Transverse colon (tissue), 4 donors: ENCODE measurements around the gene ASL. TPM values are rescaled to one million over a fixed set of nuclear protein-coding genes. Genes with fewer than 3 reads are reported as not detected.
"Not testable (repeated sequence)": the region's sequence is repeated elsewhere in the genome, so short reads cannot be mapped to it uniquely, and the experiment has no call there.

ENCODE experiments used
- DNase-seq: peaks from one replicate; pipeline ENCODE4 v3.0.0-alpha.2; 2019
- H3K27ac ChIP-seq, 4 donors: fragments of 200-600 bp; sonication (generic); 2 replicates each; pipeline ENCODE4 v1.5.1; 2016 to 2018; ENCODE audit warnings: inconsistent platforms in 4 of 4
- H3K27me3 ChIP-seq: fragments of 200-600 bp; sonication (generic); 2 replicates; pipeline ENCODE4 v1.5.1; 2017; ENCODE audit warnings: inconsistent platforms
- H3K36me3 ChIP-seq, 4 donors: fragments of 200-600 bp; sonication (generic); 2 replicates each; pipeline ENCODE4 v1.5.1; 2017 to 2019; ENCODE audit warnings: inconsistent platforms in 4 of 4
- H3K4me1 ChIP-seq, 4 donors: fragments of 200-600 bp; sonication (generic); 2 replicates each; pipeline ENCODE4 v1.5.1; 2017 to 2020; ENCODE audit warnings: inconsistent platforms in 4 of 4
- H3K4me3 ChIP-seq, 4 donors: fragments of 200-600 bp; sonication (generic); 1 replicate in 1 of 4; 2 replicates in 3 of 4; pipeline versions ENCODE4 v1.5.1 to v1.6.1; 2017 to 2019; ENCODE audit warnings: inconsistent platforms in 4 of 4
- H3K9me3 ChIP-seq, 2 donors: fragments of 200-600 bp; sonication (generic); 2 replicates each; pipeline ENCODE4 v1.5.1; 2017 to 2019; ENCODE audit warnings: inconsistent platforms in 2 of 2
- CTCF ChIP-seq, 5 experiments: fragments of 200-600 bp in 3 of 5; fragments of 450-650 bp in 2 of 5; sonication (generic) in 3 of 5; IDR thresholded peaks; 1 replicate in 2 of 5; 2 replicates in 3 of 5; pipeline ENCODE4 v1.5.1; 2016 to 2017; ENCODE audit warnings: antibody characterized with exemption in 5 of 5, inconsistent platforms in 3 of 5, mild to moderate bottlenecking in 2 of 5, moderate library complexity in 1 of 5
- EP300 ChIP-seq: sonication (generic); formaldehyde crosslinking; IDR thresholded peaks from one replicate; pipeline ENCODE4 v1.6.1; 2017; ENCODE audit warnings: antibody characterized with exemption, low read depth
- POLR2A ChIP-seq: fragments of 450-650 bp; IDR thresholded peaks from one replicate; pipeline ENCODE4 v1.6.1; 2016; ENCODE audit warnings: antibody characterized with exemption, mild to moderate bottlenecking, moderate library complexity
- POLR2AphosphoS5 ChIP-seq, 3 donors: sonication (generic); formaldehyde crosslinking; IDR thresholded peaks; one replicate each; pipeline ENCODE4 v1.6.1; 2016; ENCODE audit warnings: antibody characterized with exemption in 3 of 3
- WGBS, 2 donors: methylation state at CpG; one replicate each; pipeline ENCODE4 v1.1.5; 2018; ENCODE audit warnings: low coverage in 1 of 2; 5-methylcytosine and 5-hydroxymethylcytosine counted together
- in situ Hi-C, 4 donors: fragments of 200-750 bp; cut with MboI; loops; one replicate each; pipeline versions ENCODE4 v1.15.0 to v1.15.1; 2017; ENCODE audit warnings: low sequenced_read_pairs in 3 of 4, low pct_ligation_motif_present in 1 of 4, low pct_unique_long_range_greater_than_20kb in 1 of 4
- intact Hi-C: fragments of 100-400 bp; cut with DNase I; formaldehyde crosslinking; loops from one replicate; pipeline ENCODE4 v1.15.1; 2023; ENCODE audit warnings: low total_unique reads
- total RNA-seq, 4 donors: library from RNA; depleted of rRNA; stranded (reverse); fragments of >200 nt; gene quantifications; one replicate each; pipeline ENCODE4 v1.1.0, GENCODE V29; 2016

The ASL gene
- total RNA-seq, result 100 to 1,000 TPM in 2 of 4 donors, 10 to 100 TPM in 2; 77.2 to 179 (median 129) TPM

GRCh38 chr7:66075590-66076461, at the start of gene ASL:
Gene ASL, plus strand, starts transcription at chr7:66075819. Its CDS starts 263 bp downstream, at chr7:66076082.
- peak; percentile 94 for TF ChIP-seq POLR2A
- peak; percentile 93 to 99 (median 99) for TF ChIP-seq POLR2AphosphoS5 (IDR thresholded peaks at IDR 0.05)
- no peak for TF ChIP-seq EP300
- TF ChIP-seq CTCF (IDR thresholded peaks at IDR 0.05), result peak in 1 of 5 experiments; percentile 27
- peak; percentile 97 for DNase-seq
- Histone ChIP-seq H3K4me3 (peak within 1 kb of the TSS; percentile 57 to 92 (median 78)), H3K27ac (peak within 1 kb of the TSS; percentile 78 to 88 (median 86)), H3K27me3 (no peaks in the 10 kb centered on the region), H3K36me3 (no peaks in the 10 kb centered on the region), H3K9me3 (no peaks in the 10 kb centered on the region), H3K4me1 (peaks cover 14 to 23% (median 18%) of the 10 kb centered on the region in 4 donors)
- in situ Hi-C loops (no loop called here), intact Hi-C loops (no loop called here)
- WGBS, 2 donors, result 0% methylated on average over 1 to 18 of the region's 67 CpGs

DNA sequence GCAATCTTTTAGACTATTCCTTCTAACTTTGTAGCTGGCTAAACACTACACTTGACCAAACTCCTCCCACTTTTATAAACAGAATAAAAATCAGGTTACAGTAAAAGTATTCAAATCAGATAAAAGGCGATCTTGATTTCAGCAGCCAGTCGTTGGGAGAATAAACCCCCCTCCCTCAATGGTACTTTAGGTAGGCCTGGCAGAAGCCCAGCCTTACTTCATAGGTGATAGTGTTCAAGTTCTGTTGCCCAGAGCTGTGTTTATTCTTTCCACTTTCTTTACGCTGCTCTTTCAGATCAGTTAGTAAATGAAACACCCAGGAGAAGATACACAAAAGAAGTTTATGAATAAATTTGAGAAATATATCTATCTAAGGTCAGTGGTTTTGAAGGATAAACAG, 47.3 kb upstream of the ASL start:
- H3K4me3 ChIP-seq, H3K27ac ChIP-seq, DNase-seq, H3K9me3 ChIP-seq, H3K36me3 ChIP-seq, H3K27me3 ChIP-seq, intact Hi-C loops, H3K4me1 ChIP-seq: not testable (repeated sequence)
- 47 to 69% methylated on average over 2 to 3 of the region's 3 CpGs for WGBS, 2 donors
- in situ Hi-C loops, result loop anchor here in 1 of 4 donors (25.0 kb wide), 1 partner anchor 384 kb away; no protein-coding TSS in a partner anchor

DNA sequence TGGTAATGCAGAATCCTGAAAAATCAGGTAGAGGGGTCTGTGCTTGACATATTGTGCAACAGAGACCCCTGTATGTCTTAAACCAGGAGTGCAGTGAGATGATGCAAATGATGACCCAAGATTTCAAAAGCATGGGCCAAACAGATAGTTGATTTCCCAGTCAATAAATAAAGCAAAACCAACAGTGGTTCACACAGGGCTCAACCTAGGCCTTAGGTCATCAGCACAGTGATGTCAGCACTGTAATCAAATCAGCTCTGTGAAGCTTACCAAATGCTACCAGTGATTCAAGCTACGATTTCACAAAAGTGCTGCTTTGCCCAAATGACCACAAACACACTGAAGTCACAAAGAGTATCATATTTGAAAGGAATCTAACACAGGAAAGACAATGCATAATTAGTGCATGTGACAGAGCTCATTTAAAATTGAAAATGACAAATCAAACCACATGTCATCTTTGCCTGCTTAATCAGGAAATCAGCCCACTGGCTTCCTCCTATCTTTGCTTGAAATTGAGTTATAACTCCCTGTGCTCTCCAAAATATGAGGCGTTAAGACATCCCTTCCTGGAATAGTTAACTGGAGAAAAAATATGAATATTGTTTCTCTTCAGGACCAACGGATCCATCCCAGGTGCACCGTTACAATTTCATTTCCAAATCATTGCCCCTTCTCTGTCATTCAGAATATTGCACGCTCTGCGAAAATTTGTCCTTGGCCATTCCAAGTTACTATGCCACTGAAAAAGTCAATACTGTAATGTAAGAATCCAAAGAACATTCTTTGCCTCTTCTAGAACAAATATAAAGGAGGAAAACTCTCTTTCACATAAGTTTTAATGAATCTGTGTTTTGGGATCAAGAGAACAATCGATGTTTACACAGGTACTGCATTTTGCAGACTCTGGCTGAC, 41.9 kb upstream of the ASL start:
- Histone ChIP-seq H3K27me3 (no peaks in the 10 kb centered on the region), H3K9me3 (no peaks in the 10 kb centered on the region), H3K27ac (no peak overlapping the region), H3K4me1 (no peaks in the 10 kb centered on the region), H3K4me3 (no peak overlapping the region), H3K36me3 (no peaks in the 10 kb centered on the region)
- intact Hi-C loops, result no loop called here
- TF ChIP-seq POLR2AphosphoS5 (IDR thresholded peaks at IDR 0.05) (no peak), POLR2A (no peak), CTCF (IDR thresholded peaks at IDR 0.05) (no peak)
- no peak for DNase-seq
- WGBS, 2 donors, result 75 to 88% methylated on average over 6 to 7 of the region's 7 CpGs
- in situ Hi-C loops, result loop anchor here in 1 of 4 donors (25.0 kb wide), 1 partner anchor 379 kb away; no protein-coding TSS in a partner anchor

GRCh38 chr7:66034436-66035010, 41.1 kb upstream of the ASL start:
- H3K36me3 ChIP-seq, H3K27me3 ChIP-seq, H3K9me3 ChIP-seq, DNase-seq, H3K4me3 ChIP-seq, H3K27ac ChIP-seq, intact Hi-C loops, H3K4me1 ChIP-seq: not testable (repeated sequence)
- WGBS, 2 donors, result 25 to 56% methylated on average over 1 of the region's 1 CpG
- in situ Hi-C loops, result loop anchor here in 1 of 4 donors (25.0 kb wide), 1 partner anchor 378 kb away; no protein-coding TSS in a partner anchor
